GM21447 (cell line): ENCODE data around the gene TMEM147.
"Not testable (repeated sequence)": the region's sequence is repeated elsewhere in the genome, so short reads cannot be mapped to it uniquely, and the experiment has no call there.

ENCODE experiments used
- ATAC-seq: cut with Tn5 transposase; IDR thresholded peaks from one replicate; pipeline ENCODE4 v1.9.1; 2021; ENCODE audit not compliant: unreplicated experiment

TMEM147 gene

DNA sequence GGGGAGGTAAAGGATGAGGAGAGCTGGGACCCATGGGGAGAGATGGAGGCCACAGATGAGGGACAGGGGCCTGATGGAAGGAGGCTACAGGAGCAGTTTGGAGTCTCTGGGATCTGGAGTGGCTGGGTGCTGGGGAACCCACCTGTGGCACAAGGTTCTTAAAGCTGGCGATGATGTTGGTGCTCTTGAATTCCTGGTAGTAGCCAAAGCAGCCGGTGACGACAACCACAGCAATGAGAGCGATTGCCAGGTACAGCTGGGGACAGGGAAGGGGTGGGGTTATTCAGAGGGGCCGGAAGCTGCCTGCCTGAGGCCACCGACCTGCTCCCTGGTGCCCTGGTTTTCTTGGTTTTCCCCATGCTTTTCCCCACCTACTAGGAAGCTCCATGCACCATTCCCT, 15.3 kb downstream of the TMEM147 start:
- ATAC-seq = no peak

DNA sequence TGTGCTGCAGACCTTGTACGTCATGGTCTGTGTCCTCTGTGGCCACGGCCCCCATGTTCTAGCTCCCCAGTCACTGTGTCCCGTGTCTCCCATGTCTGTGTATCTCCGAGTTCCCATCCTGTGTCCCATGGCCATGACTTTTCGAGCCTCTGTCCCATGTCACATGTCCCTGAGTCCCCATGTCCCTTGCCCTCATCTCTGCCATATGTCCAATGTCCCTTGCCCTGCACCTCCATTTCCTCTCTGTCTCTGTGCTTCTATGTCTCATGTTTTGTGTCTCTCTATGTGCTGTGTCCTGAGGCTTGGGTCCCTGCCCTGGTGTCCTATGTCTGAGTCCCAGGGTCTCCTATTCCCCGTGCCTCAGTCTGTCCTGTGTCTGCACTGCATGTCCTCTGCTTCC, 16.0 kb downstream of the TMEM147 start:
- ATAC-seq = no peak

DNA sequence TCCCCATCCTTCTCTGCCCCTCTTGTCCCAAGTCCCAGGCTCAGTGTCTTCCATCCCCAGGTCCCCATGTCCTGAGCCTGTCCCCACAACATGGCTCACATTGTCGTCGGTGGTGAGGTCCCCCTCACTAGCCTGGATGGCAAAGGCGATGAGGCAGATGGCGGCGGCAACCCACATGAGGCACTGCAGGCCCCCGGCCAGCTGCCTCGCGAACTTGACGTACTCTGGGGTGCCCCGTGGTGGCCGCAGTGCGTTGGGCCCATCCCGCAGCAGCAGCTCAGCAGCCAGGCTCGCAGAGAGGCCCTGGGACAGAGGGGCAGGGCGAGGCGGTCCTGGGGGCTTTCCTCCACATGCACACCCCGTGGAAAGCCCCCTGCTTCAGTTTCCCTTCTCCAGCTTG, 16.9 kb downstream of the TMEM147 start:
- ATAC-seq = no peak

DNA sequence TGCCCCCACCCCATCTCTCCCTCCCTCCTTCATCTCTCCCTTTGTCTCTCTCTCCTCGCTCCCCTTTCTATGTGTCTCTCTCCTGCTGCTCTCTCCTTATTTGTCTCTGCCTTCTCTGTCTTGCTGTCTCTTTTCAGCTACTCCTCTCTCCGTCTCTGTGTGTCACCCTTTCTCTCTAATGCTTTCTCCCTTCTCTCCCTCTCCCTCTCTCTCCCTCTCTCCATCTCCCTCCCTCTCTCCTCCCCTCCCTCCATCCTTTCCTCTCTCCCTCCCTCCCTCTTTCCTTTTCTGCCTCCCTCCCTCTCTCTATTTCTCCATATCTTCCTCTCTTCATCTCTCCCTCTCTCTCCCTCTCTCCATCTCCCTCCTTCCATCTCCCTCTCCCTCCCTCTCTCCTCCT, 17.4 kb downstream of the TMEM147 start:
- no peak for ATAC-seq

DNA sequence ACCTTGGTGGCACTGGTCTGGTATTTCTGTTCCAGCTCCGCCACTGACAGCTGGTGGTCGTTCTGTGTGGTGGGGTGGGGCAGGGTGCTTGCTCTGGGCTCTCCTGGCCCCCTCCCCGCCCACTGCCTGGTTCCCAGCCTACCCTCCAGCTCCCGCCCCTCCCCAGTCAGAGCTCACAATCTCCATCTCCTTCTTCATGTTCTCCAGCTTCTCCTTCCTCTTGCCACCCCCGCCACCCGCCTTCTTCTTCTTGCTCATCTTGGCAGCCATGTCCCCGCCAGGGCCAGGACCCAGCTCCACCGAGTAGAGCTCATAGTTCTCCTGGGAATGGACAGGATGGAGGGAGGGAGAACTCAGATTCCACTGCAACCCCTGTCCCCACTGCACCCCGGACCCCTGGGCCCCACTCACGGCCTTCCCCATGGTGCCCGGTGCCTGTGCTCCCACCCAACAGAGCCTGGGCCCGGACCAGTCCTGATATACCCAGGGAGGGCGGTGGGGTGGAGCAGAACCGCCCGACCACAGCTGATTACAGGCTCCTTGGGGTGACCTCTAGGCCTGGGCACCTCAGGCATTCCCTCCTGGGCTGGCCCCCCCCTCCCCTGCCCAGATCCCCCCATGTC, 17.9 kb downstream of the TMEM147 start, which contains the start of gene ATP4A:
Gene ATP4A (minus strand): TSS at position 452 of the 623 bp plus-strand sequence. CDS start 29 bp downstream, at position 423.
- no peak for ATAC-seq

DNA sequence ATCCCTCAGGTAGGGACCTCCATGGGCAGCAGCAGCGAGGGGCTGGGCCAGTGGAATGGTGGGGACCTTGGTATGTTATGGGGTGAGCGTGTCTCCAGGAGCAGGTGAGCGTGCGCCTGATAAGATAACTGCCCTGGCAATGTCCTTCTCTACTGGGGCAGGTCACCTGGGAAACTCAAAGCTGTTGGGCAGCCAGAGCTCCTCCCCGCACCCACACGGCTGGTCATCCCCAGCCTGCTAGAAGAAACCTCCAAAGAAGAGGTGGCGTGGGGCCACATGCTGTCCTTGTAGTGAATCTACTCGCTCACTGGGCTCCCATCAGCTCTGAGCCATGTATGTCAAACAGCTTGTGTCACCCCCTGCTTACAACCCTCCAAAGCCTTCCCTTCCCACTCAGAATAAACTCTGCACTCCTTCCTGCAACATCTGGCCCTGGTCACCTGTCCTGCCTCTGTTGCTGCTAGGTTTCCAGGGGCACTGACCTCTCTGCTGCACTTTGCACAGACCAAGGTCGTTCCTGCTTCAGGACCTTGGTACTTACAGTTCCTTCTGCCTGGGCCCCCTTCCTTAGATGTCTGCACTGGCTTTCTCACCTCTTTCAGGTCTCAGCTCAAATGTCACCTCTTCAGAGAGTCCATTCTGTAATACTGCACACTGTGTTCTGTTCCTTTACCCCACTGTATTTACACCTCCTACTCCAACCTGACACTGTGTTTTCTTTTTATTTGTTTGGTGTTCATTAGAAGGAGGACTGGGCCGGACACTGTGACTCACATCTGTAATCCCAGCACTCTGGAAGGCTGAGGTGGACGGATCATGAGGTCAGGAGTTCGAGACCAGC, 19.8 kb downstream of the TMEM147 start:
- no peak for ATAC-seq

DNA sequence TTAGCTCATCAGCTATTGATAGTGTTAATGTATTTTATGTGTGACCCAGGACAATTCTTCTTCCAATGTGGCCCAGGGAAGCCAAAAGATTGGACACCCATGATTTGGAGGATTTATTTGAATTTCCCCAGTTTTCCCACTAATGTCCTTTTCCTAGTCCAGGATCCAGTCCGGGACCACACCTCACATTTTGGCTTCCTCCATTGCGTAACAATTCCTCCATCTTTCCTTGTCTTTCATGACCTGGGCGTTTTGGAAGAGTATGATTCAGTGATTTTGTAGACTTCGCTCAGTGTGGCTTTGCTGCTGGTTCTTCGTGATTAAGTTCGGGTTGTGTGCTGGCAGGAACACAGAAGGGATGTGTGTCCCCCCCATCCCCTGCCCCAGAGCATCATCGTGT, 21.3 kb downstream of the TMEM147 start:
- ATAC-seq = no peak

DNA sequence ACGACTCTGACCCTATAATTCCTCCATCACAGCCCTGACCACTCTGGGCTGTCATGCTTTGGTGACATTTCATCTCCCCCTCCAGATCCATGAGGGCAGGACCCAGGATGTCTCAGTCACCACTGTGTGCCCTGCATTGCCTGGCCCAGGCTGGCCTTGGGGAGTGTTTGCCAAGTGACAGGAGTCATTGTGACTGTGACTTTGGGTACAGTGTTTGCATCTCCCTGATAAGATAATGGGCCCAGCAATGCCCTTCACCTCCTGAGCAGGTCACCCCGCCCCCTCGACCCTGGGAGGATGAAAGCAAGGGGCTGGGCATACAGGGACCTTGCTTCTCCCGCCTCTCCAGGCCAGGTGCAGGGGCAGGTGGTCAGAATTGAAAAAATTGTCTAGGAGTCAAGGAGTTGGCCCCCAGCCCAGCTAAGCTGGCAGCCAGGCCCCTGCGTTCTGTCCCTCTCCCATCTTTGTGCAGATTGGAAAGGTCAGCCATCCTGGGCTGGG, 23.9 kb downstream of the TMEM147 start:
- no peak for ATAC-seq

DNA sequence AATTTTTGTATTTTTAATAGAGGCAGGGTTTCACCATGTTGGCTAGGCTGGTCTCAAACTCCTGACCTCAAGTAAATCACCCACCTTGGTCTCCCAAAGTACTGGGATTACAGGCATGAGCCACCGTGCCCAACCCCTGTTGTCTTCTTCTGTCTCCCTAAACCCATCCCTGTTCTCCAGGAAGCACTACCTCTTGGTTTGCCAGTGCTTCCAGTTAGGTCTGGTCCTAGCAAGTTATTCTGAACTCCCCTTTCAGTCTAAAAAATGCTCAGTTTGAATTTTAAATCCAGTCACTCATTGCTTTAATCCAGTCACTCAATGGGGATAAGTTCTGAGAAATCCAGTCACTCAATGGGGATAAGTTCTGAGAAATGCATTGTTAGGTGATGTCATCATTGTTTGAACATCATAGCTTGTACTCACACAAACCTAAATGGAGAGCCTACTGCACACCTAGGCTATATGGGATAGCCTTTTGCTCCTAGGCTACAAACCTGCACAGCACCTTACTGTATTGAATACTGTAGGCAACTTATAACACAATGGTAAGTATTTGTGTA, 26.1 kb downstream of the TMEM147 start:
- no peak for ATAC-seq

DNA sequence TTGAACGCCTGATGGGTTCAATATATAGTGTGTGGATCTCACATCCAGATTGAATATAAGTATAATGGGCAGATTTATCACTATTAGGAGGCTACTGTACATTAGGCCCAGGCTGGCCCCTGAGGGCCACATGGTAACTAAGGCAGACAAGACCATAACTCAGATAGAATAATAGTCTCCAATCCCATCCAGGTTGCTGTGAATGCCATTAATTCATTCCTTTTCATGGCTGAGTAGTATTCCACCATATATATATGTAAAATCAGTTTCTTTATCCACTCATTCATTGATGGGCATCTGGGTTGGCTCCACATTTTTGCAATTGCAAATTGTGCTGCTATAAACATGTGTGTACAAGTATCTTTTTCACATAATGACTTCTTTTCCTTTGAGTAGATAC, 32.5 kb downstream of the TMEM147 start:
- ATAC-seq = no peak

DNA sequence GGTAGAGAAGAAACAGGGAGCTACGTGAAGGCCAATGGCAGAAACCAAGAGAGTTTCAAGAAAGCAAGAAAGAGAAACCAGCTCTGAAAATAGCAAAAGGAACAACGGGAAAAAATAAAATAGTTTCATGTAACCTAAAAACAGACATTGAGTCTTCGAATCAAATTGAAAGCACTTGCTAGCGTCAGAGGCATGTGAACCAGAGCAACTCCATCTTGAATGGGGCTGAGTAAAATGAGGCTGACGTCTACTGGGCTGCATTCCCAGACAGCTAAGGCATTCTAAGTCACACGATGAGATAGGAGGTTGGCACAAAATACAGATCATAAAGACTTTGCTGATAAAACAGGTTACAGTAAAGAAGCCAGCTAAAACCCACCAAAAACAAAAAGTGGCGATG, 33.3 kb downstream of the TMEM147 start:
- ATAC-seq = no peak

DNA sequence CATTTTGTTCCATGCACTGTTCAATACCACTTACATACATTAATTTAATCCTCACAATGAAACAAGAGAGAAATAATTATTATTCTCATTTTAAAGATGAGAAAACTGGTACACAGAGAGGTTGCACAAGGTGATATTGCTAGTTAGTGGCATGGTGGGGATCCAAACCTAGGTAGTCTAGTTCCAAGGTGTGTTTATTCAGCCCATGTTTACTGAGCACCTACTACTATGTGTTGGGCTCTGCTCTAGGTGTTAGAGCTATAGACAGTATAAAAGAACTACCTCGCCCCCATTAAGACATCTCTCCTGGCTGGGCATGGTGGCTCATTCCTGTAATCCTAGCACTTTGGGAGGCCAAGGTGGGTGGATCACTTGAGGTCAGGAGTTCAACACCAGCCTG, 37.3 kb downstream of the TMEM147 start:
- ATAC-seq = no peak

DNA sequence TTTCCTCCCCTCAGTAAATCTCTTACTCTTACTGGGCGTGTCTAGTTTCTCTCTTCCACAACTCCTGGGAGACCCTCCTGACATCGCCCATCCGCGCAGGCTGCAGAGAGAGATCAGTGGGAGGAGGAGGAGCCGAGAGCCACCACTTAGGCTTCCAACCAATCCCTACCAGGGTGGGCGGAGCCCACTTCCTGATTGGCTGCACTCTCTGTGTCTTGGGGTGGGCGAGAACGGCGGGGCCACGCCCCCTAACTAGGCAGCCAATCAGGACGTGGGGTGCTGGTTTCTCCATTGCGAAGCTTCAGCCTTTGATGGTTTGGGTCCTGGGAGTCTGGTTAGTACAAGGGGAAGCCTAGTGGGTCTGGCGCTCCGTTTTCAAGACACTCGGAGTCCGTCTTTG, 40.4 kb downstream of the TMEM147 start, which contains the start of gene PMIS2:
Gene PMIS2 (plus strand): TSS at position 326 of the 400 bp plus-strand sequence. CDS start 87 bp downstream, outside the sequence.
- ATAC-seq = no peak

DNA sequence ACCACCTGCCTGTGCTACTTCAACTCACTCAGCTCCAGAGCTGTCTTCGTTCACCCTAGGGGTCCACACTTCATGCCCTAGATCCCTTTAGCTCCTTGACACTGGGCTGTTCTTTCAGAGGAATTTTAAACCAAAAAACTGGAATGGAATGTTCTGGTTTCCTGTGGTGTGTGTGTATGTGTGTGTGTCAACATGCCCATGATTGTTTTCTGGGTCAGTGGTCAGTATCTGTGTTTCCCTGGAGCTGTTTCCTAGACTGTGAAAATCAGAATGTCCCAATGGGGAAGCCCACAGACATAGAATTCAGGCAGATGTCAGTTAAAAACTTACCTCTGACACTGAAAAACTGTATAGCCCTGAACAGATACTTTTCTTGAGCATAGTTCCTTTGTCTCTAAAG, 41.9 kb downstream of the TMEM147 start:
- ATAC-seq = no peak

DNA sequence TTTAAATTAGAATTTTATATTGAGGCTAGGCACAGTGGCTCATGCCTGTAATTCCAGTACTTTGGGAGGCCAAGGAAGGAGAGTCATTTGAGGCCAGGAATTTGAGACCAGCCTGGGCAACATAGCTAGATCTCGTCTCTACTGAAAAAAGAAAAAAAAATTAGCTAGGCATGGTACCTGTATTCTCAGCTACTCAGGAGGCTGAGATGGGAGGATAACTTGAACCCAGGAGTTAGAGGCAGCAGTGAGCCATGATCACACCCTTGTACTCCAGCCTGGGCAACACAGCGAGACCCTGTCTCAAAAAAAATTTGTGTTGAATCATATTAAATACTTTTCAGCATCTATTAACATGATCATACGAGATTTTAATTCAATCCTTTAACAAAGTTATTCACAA, 45.4 kb downstream of the TMEM147 start:
- no peak for ATAC-seq

DNA sequence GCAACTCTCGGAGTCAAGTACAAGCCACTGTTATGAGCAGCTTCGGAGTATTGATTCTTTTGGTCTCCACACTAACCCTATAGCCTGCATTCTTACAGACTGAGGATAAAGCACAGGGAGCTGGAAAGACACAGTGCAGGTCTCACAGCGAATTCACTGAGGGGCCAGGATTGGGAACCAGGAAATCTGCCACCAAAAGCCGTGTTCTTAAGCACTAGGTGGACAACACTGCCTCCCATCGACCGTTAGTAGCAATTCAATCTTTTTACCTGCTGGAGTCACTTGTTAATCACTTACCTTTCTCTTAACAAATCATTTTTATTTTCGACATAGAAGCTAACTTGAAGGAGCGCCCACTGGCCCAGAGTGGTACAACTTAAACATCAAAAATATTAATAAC, 46.8 kb downstream of the TMEM147 start:
- no peak for ATAC-seq

DNA sequence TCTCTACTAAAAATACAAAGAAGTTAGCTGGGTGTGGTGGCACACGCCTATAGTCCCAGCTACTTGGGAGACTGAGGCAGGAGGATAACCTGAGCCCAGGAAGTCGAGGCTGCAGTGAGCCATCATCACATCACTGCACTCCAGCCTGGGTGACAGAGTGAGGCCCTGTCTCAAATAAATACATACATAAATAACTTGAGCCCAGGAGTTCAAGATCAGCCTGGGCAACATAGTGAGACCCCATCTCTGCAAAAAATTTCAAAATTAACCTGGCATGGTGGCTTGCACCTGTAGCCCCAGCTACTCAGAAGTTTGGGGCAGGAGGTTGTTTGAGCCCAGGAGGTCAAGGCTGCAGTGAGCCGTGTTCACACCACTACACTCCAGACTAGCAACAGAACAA, 49.6 kb downstream of the TMEM147 start:
- ATAC-seq = not testable (repeated sequence)

DNA sequence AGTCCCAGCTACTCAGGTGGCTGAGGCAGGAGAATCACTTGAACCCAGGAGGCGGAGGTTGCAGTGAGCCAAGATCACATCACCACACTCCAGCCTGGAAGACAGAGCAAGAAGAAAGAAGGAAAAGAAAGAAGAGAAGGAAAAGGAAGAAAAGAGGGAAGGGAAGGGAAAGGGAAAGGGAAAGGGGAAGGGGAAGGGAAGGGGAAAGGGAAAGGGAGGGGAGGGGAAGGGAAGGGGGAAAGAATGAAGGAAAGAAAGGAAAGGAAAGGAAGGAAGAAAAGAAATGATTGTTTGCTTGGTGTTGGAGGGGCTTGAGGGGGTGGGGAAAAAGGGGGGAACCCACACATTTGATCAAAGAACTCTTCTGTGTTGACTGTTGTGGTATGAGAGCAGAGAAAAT, 50.5 kb downstream of the TMEM147 start:
- ATAC-seq = no peak

DNA sequence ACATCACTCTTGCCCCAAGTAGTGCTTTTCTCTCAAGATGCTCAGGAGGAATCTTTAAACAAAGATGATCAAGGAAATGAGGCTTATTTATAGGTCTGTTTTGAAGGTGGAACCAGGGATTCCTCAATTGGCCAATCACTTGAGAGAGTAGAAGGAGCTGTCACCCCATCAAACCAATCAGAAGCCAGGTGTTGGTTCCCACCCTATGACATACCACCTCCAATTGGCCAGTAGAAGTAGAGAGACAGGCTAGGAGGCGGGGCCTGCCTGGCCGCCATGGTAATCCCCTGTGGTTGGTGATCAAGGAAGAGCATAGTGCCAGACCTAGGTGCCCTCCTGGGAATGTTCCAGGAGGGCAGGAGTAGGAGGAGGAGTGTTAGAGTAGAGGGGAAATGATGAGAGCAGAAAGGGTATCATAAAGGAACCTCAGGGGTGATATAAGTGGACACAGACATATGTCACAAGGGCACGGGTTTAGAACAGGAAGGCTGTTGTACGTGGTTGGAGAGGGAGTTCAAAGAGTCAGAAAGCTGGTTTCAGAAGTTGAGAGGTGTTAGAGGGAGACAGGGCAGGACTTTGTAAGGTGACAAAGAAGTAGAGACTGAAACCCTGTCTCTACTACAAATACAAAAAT, 51.1 kb downstream of the TMEM147 start:
- peak; percentile 83 for ATAC-seq
